ENCODE results near the gene CYGB.

DNA sequence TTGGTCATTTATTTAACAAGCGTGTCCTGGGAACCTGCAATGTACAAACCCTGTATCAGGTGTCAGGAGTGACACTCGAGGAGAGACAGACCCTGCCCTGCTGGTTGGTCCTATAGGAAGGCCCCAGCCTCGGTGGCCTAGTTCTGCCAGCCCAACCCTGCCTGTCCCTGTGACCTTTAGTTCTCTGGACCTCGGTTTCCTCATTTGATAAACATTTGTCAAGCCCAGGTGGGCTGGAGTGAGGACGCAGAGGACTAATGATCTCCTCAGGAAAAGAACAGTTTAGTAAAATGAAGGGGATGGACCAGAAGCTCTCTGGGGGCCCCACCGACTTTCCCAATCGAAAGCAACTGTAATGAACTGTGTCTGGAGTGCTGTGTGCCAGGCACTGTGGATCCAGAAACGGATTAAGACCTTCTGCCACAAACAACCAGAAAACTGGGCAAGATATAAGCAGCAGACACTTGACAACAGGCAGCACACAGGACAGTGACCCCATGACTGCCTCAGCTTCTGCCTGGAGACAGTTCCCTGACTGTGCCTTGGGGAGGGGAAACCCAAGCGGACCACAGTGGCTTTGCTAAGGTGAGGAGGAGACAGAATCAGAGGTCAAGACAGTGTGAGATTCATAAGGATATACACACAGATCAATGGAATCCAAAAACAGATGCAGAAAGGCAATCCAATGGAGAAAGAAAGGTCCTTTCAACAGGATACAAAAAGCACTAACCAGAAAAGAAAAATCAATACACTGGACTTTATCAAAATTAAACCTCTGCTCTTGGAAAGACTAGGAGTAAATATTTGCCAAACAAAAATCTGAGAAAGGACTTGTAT lies 11.1 kb upstream of the CYGB start:
- TF ChIP-seq, protein P1, sequence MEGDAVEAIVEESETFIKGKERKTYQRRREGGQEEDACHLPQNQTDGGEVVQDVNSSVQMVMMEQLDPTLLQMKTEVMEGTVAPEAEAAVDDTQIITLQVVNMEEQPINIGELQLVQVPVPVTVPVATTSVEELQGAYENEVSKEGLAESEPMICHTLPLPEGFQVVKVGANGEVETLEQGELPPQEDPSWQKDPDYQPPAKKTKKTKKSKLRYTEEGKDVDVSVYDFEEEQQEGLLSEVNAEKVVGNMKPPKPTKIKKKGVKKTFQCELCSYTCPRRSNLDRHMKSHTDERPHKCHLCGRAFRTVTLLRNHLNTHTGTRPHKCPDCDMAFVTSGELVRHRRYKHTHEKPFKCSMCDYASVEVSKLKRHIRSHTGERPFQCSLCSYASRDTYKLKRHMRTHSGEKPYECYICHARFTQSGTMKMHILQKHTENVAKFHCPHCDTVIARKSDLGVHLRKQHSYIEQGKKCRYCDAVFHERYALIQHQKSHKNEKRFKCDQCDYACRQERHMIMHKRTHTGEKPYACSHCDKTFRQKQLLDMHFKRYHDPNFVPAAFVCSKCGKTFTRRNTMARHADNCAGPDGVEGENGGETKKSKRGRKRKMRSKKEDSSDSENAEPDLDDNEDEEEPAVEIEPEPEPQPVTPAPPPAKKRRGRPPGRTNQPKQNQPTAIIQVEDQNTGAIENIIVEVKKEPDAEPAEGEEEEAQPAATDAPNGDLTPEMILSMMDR (IDR thresholded peaks at IDR 0.05), result no peak
- TF ChIP-seq POLR2A (IDR thresholded peaks at IDR 0.05), result no peak

All from adrenal gland (tissue), 5 donors.